Endothelial cell of umbilical vein (primary cell): ENCODE results near the gene ADAM30.

Experiments
- CTCF ChIP-seq, 2 donors: IDR thresholded peaks; 1 replicate in 1 of 2; 2 replicates in 1 of 2; pipeline ENCODE4 v1.5.1; 2011; ENCODE audit warnings: low read length in 2 of 2, mild to moderate bottlenecking in 2 of 2, moderate library complexity in 2 of 2, control low read depth in 1 of 2, inconsistent platforms in 1 of 2, low read depth in 1 of 2; ENCODE audit not compliant: insufficient read depth in 1 of 2; ENCODE audit errors: extremely low read depth in 1 of 2
- EZH2 ChIP-seq: IDR thresholded peaks from 2 replicates; pipeline ENCODE4 v1.6.1; 2012; ENCODE audit warnings: borderline replicate concordance, low read depth, mild to moderate bottlenecking, moderate library complexity, low read length, inconsistent platforms; ENCODE audit not compliant: severe bottlenecking
- POLR2AphosphoS5 ChIP-seq: IDR thresholded peaks from 2 replicates; pipeline ENCODE4 v1.6.1; 2012; ENCODE audit warnings: low read depth, mild to moderate bottlenecking, control low read depth, low read length, moderate library complexity; ENCODE audit not compliant: insufficient read depth

DNA sequence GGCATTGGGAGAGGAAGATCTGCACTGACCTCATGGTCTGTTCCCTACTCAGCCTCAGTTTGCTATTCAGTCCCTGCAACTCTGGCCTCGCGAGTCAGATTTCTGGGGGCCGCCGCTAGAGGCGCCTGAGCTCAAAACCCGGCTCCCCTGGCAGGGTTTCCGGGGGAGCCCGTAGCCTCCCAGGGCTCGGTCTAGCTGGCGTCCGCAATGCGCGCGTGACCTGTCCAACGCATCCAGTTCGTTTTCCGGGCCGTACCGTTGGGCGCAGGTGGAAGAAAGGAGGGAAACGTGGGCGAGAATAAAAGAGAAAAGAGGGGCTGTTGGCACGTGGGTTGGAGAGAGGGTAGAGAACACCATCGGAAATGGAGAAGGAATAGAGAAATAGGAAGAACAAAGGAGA lies at the start of gene ADAM30:
- TF ChIP-seq CTCF (IDR thresholded peaks at IDR 0.05; ENCODE audit: extremely low read depth in 1 of 2, insufficient read depth in 1 of 2, low read depth in 1 of 2, low read length in 2 of 2) (peak; percentile 41 to 52), POLR2AphosphoS5 (no peak), EZH2 (peak; percentile 40)
